ENCODE results near the gene ZSCAN2. TPM values are rescaled to one million over a fixed set of nuclear protein-coding genes. Genes with fewer than 3 reads are reported as not detected.

Gene ZSCAN2
- total RNA-seq, 1 donor: 14.1 TPM

DNA sequence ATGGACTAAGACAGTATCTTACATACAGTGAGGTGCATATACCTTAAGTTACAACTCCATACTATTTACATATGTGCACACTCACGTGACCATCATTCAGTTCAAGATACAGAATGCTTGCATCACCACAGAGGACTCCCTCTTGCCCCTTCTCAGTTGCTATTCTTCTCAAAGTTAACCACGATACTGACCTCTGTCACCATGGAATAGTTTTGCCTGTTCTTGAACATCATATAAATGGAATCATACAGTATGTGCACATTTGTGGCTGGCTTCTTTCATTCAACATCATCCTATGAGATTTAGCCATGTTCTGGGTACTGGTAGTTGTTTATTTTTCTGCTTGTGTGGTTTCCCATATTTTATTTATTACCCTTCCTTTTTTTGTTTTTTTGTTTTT is 10.4 kb upstream of the ZSCAN2 start:
- H3K27ac ChIP-seq (ENCODE audit: low read depth, low read length): no peak overlapping the region

DNA sequence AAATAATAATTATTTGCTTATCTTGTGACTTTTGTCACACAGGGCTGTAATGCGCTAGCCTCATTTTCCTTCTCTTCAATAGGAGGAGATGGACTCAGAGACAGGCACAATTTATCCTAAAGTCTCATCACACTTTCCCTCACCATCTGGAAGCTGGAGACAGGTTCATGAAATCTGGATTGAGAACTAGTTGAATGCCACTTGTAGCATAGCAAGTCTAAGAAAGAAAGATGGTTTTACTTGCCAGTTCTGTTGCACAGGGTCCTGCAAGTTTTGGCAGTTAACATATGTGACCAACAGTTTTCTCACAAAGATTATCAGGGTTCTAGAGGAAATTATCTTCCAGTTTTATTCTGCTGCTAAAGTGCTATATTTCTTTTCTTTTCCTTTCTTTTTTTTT is 9.0 kb upstream of the ZSCAN2 start:
- Histone ChIP-seq H3K27me3 (ENCODE audit: insufficient read depth, low read length) (peaks cover 7% of the 10 kb centered on the region), H3K4me2 (ENCODE audit: insufficient read depth, low read length) (no peak overlapping the region), H3K4me3 (ENCODE audit: insufficient read depth, low read length) (no peak overlapping the region), H3K27ac (ENCODE audit: low read depth, low read length) (no peak overlapping the region), H4K20me1 (ENCODE audit: insufficient read depth, low read length) (no peaks in the 10 kb centered on the region), H3K79me2 (ENCODE audit: insufficient read depth, low read length) (no peaks in the 10 kb centered on the region), H3K4me1 (ENCODE audit: insufficient read depth, low read length) (peaks cover 8% of the 10 kb centered on the region), H3K9me3 (ENCODE audit: low read depth, low read length) (no peaks in the 10 kb centered on the region), H2AFZ (ENCODE audit: low read length) (no peak overlapping the region), H3K36me3 (ENCODE audit: insufficient read depth, low read length) (no peaks in the 10 kb centered on the region)
- DNase-seq (ENCODE audit: insufficient read length, low spot score, missing footprints): no peak
- TF ChIP-seq, protein P1, sequence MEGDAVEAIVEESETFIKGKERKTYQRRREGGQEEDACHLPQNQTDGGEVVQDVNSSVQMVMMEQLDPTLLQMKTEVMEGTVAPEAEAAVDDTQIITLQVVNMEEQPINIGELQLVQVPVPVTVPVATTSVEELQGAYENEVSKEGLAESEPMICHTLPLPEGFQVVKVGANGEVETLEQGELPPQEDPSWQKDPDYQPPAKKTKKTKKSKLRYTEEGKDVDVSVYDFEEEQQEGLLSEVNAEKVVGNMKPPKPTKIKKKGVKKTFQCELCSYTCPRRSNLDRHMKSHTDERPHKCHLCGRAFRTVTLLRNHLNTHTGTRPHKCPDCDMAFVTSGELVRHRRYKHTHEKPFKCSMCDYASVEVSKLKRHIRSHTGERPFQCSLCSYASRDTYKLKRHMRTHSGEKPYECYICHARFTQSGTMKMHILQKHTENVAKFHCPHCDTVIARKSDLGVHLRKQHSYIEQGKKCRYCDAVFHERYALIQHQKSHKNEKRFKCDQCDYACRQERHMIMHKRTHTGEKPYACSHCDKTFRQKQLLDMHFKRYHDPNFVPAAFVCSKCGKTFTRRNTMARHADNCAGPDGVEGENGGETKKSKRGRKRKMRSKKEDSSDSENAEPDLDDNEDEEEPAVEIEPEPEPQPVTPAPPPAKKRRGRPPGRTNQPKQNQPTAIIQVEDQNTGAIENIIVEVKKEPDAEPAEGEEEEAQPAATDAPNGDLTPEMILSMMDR (IDR thresholded peaks at IDR 0.05; ENCODE audit: extremely low read depth, low read depth, low read length): no peak

More for the DNA sequence above, 10.4 kb upstream of the ZSCAN2 start:
- Histone ChIP-seq H4K20me1 (ENCODE audit: insufficient read depth, low read length) (no peaks in the 10 kb centered on the region), H3K79me2 (ENCODE audit: insufficient read depth, low read length) (no peaks in the 10 kb centered on the region), H3K4me3 (ENCODE audit: insufficient read depth, low read length) (no peak overlapping the region), H2AFZ (ENCODE audit: low read length) (no peak overlapping the region), H3K27me3 (ENCODE audit: insufficient read depth, low read length) (peaks cover 7% of the 10 kb centered on the region), H3K9me3 (ENCODE audit: low read depth, low read length) (no peaks in the 10 kb centered on the region), H3K4me2 (ENCODE audit: insufficient read depth, low read length) (no peak overlapping the region), H3K36me3 (ENCODE audit: insufficient read depth, low read length) (no peaks in the 10 kb centered on the region), H3K4me1 (ENCODE audit: insufficient read depth, low read length) (peaks cover 8% of the 10 kb centered on the region)
- DNase-seq (ENCODE audit: insufficient read length, low spot score, missing footprints): no peak
- TF ChIP-seq, protein P1 (IDR thresholded peaks at IDR 0.05; ENCODE audit: extremely low read depth, low read depth, low read length): no peak

DNA sequence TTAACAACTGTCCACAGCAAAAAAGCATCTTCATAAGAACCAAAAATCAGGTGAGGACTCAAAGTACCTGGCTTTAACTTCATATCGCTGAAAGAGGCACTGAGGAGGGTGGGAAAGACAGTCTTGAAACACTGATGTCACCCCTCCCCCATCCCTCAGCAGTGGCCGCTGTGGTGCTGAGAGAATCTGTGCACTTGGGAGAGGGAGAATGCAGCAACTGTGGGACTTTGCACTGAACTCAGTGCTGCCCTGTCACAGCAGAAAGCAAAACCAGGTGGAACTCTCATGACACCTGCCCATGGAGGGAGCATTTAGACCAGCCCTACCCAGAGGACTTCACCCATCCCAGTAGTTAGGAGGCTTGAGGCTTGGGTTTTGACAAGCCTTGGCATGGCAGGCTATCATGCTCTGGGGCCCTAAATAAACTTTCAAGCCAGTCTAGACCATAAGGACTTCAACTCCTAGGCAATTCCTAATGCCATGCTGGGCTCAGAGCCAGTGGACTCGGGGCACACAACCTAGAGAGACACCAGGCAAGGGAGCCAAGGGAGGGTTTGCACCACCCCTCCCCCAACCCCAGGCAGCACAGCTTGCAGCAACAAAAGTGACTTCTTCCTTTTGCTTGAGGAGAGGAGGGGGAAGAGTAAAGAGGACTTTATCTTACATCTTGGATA is 6.1 kb upstream of the ZSCAN2 start:
- Histone ChIP-seq H3K4me1 (ENCODE audit: insufficient read depth, low read length) (no peaks in the 10 kb centered on the region), H3K9me3 (ENCODE audit: low read depth, low read length) (no peaks in the 10 kb centered on the region), H4K20me1 (ENCODE audit: insufficient read depth, low read length) (no peaks in the 10 kb centered on the region), H2AFZ (ENCODE audit: low read length) (no peak overlapping the region), H3K36me3 (ENCODE audit: insufficient read depth, low read length) (no peaks in the 10 kb centered on the region), H3K4me2 (ENCODE audit: insufficient read depth, low read length) (no peak overlapping the region), H3K4me3 (ENCODE audit: insufficient read depth, low read length) (no peak overlapping the region), H3K79me2 (ENCODE audit: insufficient read depth, low read length) (no peaks in the 10 kb centered on the region), H3K27me3 (ENCODE audit: insufficient read depth, low read length) (peaks cover 7% of the 10 kb centered on the region), H3K27ac (ENCODE audit: low read depth, low read length) (no peak overlapping the region)
- DNase-seq (ENCODE audit: insufficient read length, low spot score, missing footprints): no peak
- TF ChIP-seq, protein P1 (IDR thresholded peaks at IDR 0.05; ENCODE audit: extremely low read depth, low read depth, low read length): no peak

DNA sequence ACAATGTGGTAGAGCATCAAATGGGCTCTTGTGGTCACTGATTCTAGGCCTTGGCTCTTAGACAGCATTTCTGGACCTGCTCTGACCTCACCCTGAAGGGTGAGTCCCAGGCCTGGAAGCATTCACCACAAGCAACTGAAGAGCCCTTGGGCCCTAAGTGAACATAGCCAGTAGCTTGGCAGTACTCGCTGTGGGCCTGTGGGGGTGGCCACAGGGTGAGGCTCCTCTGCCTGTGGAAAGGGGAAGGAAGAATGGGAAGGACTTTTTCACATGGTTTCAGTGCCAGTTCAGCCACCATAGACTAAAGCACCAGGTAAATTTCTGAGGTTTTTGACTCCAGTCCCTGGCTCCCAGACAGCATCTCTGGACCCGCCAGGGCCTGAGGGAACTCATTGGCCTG is 5.1 kb upstream of the ZSCAN2 start:
- no peak overlapping the region for H3K27ac ChIP-seq (ENCODE audit: low read depth, low read length)
- no peaks in the 10 kb centered on the region for H3K79me2 ChIP-seq (ENCODE audit: insufficient read depth, low read length)
- H3K4me3 ChIP-seq (ENCODE audit: insufficient read depth, low read length): no peak overlapping the region
- H3K27me3 ChIP-seq (ENCODE audit: insufficient read depth, low read length): peaks cover 7% of the 10 kb centered on the region
- H3K36me3 ChIP-seq (ENCODE audit: insufficient read depth, low read length): no peaks in the 10 kb centered on the region
- no peaks in the 10 kb centered on the region for H3K9me3 ChIP-seq (ENCODE audit: low read depth, low read length)
- no peak for DNase-seq (ENCODE audit: insufficient read length, low spot score, missing footprints)
- TF ChIP-seq, protein P1 (IDR thresholded peaks at IDR 0.05; ENCODE audit: extremely low read depth, low read depth, low read length): no peak
- no peak overlapping the region for H2AFZ ChIP-seq (ENCODE audit: low read length)
- H4K20me1 ChIP-seq (ENCODE audit: insufficient read depth, low read length): no peaks in the 10 kb centered on the region
- H3K4me2 ChIP-seq (ENCODE audit: insufficient read depth, low read length): no peak overlapping the region
- no peaks in the 10 kb centered on the region for H3K4me1 ChIP-seq (ENCODE audit: insufficient read depth, low read length)
